B cell (primary cell): ENCODE results near the gene MRPS34. TPM values are rescaled to one million over a fixed set of nuclear protein-coding genes. Genes with fewer than 3 reads are reported as not detected.

Experiments used
- ATAC-seq: fragments of 200-7000 bp; cut with Tn5 transposase; one replicate; pipeline ENCODE4 v1.10.0; 2021; ENCODE audit warnings: low read depth, mild to moderate bottlenecking, moderate number of reproducible peaks, moderate library complexity
- CTCF ChIA-PET: fragments of 350-600 bp; sonication (Branson Sonifier 250); formaldehyde crosslinking; loops from one replicate; lab custom pipeline; 2021; ENCODE audit warnings: antibody characterized with exemption, inconsistent platforms; lab: Charles Lee
- POLR2A ChIA-PET: fragments of 350-600 bp; sonication (Branson Sonifier 250); formaldehyde crosslinking; loops from one replicate; lab custom pipeline; 2021; ENCODE audit warnings: antibody characterized with exemption; lab: Charles Lee
- DNase-seq: peaks from one replicate; pipeline ENCODE4 v3.0.0; 2013
- H2AFZ ChIP-seq: 2 replicates; pipeline ENCODE4 v1.6.1; 2012; ENCODE audit warnings: mild to moderate bottlenecking, low read depth, low read length; ENCODE audit not compliant: insufficient read depth, poor library complexity, severe bottlenecking
- H3K27ac ChIP-seq, 2 donors: 1 replicate in 1 of 2; 2 replicates in 1 of 2; pipeline ENCODE4 v1.5.1; 2012 to 2013; ENCODE audit warnings: low read length in 2 of 2, mild to moderate bottlenecking in 2 of 2, moderate library complexity in 1 of 2
- H3K27me3 ChIP-seq, 4 experiments: fragments of 200-600 bp in 1 of 4; sonication (generic) in 1 of 4; replicated peaks in 1 of 4; 1 replicate in 2 of 4; 2 replicates in 2 of 4; pipeline versions ENCODE4 v1.6.1 to v1.7.0; 2013 to 2016; ENCODE audit warnings: low read length in 3 of 4, mild to moderate bottlenecking in 2 of 4, mixed read lengths in 1 of 4, moderate library complexity in 1 of 4; ENCODE audit not compliant: insufficient read depth in 4 of 4, control insufficient read depth in 3 of 4; ENCODE audit errors: control extremely low read depth in 1 of 4
- H3K36me3 ChIP-seq, 2 experiments: replicated peaks in 1 of 2; 1 replicate in 1 of 2; 2 replicates in 1 of 2; pipeline versions ENCODE4 v1.6.1 to v1.7.1; 2013; ENCODE audit warnings: low read length in 1 of 2; ENCODE audit not compliant: insufficient read depth in 2 of 2, control insufficient read depth in 1 of 2; ENCODE audit errors: control extremely low read depth in 1 of 2, extremely low read depth in 1 of 2
- H3K4me1 ChIP-seq, 2 donors: fragments of 200-600 bp in 1 of 2; sonication (generic) in 1 of 2; 1 replicate in 1 of 2; 2 replicates in 1 of 2; pipeline versions ENCODE4 v1.5.1 to v1.6.1; 2013 to 2017; ENCODE audit warnings: low read length in 2 of 2; ENCODE audit not compliant: control insufficient read depth in 2 of 2, insufficient read depth in 2 of 2
- H3K4me2 ChIP-seq: replicated peaks from 2 replicates; pipeline ENCODE3; 2012; ENCODE audit warnings: mild to moderate bottlenecking, low read depth, low read length; ENCODE audit not compliant: poor library complexity, severe bottlenecking
- H3K4me3 ChIP-seq, 5 experiments: fragments of 200-600 bp in 1 of 5; sonication (generic) in 1 of 5; 1 replicate in 3 of 5; 2 replicates in 2 of 5; pipeline versions ENCODE4 v1.5.1 to v1.7.0; 2011 to 2016; ENCODE audit warnings: low read length in 4 of 5, mild to moderate bottlenecking in 4 of 5, low read depth in 2 of 5, control low read depth in 1 of 5, moderate library complexity in 1 of 5; ENCODE audit not compliant: insufficient read depth in 1 of 5; ENCODE audit errors: control extremely low read depth in 1 of 5, extremely low read depth in 1 of 5
- H3K79me2 ChIP-seq: fragments of 200-600 bp; sonication (generic); one replicate; pipeline ENCODE4 v1.6.0; 2016; ENCODE audit warnings: low read length; ENCODE audit not compliant: control insufficient read depth, insufficient read depth
- H3K9ac ChIP-seq: fragments of 200-600 bp; sonication (generic); 2 replicates; pipeline ENCODE4 v1.6.1; 2017; ENCODE audit warnings: mild to moderate bottlenecking, low read length, moderate library complexity
- H3K9me3 ChIP-seq, 3 donors: one replicate each; pipeline versions ENCODE4 v1.6.1 to v1.7.1; 2013; ENCODE audit warnings: low read length in 2 of 3; ENCODE audit not compliant: control insufficient read depth in 2 of 3, insufficient read depth in 1 of 3; ENCODE audit errors: control extremely low read depth in 1 of 3
- H4K20me1 ChIP-seq: 2 replicates; pipeline ENCODE4 v1.6.0; 2012; ENCODE audit warnings: mild to moderate bottlenecking, low read length; ENCODE audit not compliant: insufficient read depth, control insufficient read depth, poor library complexity, severe bottlenecking
- H3K27ac Mint-ChIP-seq: one replicate; pipeline ENCODE4 v1.8.0; 2021; ENCODE audit warnings: mixed read lengths
- H3K27me3 Mint-ChIP-seq: one replicate; pipeline ENCODE4 v1.8.0; 2021; ENCODE audit warnings: mixed read lengths
- H3K4me1 Mint-ChIP-seq: one replicate; pipeline ENCODE4 v1.8.0; 2021; ENCODE audit warnings: mixed read lengths
- H3K4me3 Mint-ChIP-seq: one replicate; pipeline ENCODE4 v1.8.0; 2021; ENCODE audit warnings: mixed read lengths
- H3K9me3 Mint-ChIP-seq: one replicate; pipeline ENCODE4 v1.8.0; 2022; ENCODE audit warnings: mixed read lengths; ENCODE audit not compliant: insufficient read depth
- EZH2 ChIP-seq: IDR thresholded peaks from 2 replicates; pipeline ENCODE4 v1.6.1; 2012; ENCODE audit warnings: borderline replicate concordance, low read depth, mild to moderate bottlenecking, moderate library complexity, low read length; ENCODE audit not compliant: insufficient read depth, poor library complexity, severe bottlenecking
- WGBS: methylation state at CpG from one replicate; pipeline ENCODE4 v1.1.5; 2013; ENCODE audit warnings: missing lambda C conversion rate; ENCODE audit not compliant: insufficient coverage; 5-methylcytosine and 5-hydroxymethylcytosine counted together
- intact Hi-C: fragments of 100-400 bp; cut with micrococcal nuclease; formaldehyde crosslinking; loops from one replicate; pipeline ENCODE4 v1.10.0; 2022
- polyA plus RNA-seq: library from polyadenylated mRNA; depleted of rRNA; stranded (reverse); fragments of >200 nt; gene quantifications from 2 replicates; pipeline ENCODE4 v1.2.3, GENCODE V29; 2012
- total RNA-seq, 2 donors: library from RNA; stranded (reverse); fragments of 120-200 nt in 1 of 2; gene quantifications; 1 replicate in 1 of 2; 2 replicates in 1 of 2; pipeline versions ENCODE4 v1.2.3 to v1.2.4, GENCODE V29; 2013 to 2022
- TF ChIP-seq, protein P1 (sequence below): fragments of 200-600 bp; IDR thresholded peaks from one replicate; pipeline ENCODE4 v1.8.0; 2022; ENCODE audit warnings: antibody characterized with exemption, mild to moderate bottlenecking

Gene MRPS34
- total and polyA plus RNA-seq, 2 donors (not counting 1 experiment from before 2014, with no cell fraction given): 44.6 to 55.2 TPM

DNA sequence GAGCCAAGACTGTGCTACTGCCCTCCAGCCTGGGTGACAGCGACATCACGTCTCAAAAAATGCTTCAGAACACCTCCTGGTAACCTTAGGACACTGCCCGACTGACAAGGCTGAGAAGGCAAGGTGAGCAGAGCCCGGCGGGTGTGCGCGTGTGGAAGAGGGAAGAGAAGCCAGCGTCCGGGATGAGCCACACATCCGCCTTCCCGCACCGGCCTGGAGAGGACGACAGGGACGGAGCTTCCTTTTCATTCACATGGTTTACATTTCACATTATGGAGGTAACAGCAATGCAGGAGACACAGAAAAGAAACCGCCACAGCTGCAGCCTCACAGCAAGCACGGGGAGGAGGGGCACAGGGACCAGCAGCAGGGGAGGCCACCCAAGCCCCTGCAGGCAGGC, 37.2 kb upstream of the MRPS34 start:
- Histone ChIP-seq H3K4me3 (no peak overlapping the region), H3K4me1 (no peaks in the 10 kb centered on the region), H4K20me1 (peaks cover 9% of the 10 kb centered on the region), H3K36me3 (peaks cover 3 to 36% of the 10 kb centered on the region in 2 experiments), H3K27ac (no peak overlapping the region), H3K79me2 (no peaks in the 10 kb centered on the region), H2AFZ (no peak overlapping the region), H3K27me3 (no peaks in the 10 kb centered on the region), H3K4me2 (no peak overlapping the region), H3K9ac (no peak overlapping the region), H3K9me3 (peaks cover 0 to 12% (median 0%) of the 10 kb centered on the region in 3 donors)
- TF ChIP-seq, protein P1, sequence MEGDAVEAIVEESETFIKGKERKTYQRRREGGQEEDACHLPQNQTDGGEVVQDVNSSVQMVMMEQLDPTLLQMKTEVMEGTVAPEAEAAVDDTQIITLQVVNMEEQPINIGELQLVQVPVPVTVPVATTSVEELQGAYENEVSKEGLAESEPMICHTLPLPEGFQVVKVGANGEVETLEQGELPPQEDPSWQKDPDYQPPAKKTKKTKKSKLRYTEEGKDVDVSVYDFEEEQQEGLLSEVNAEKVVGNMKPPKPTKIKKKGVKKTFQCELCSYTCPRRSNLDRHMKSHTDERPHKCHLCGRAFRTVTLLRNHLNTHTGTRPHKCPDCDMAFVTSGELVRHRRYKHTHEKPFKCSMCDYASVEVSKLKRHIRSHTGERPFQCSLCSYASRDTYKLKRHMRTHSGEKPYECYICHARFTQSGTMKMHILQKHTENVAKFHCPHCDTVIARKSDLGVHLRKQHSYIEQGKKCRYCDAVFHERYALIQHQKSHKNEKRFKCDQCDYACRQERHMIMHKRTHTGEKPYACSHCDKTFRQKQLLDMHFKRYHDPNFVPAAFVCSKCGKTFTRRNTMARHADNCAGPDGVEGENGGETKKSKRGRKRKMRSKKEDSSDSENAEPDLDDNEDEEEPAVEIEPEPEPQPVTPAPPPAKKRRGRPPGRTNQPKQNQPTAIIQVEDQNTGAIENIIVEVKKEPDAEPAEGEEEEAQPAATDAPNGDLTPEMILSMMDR: no peak
- no peak for TF ChIP-seq EZH2
- 97% methylated on average over 10 of the region's 16 CpGs for WGBS
- intact Hi-C loops: no loop called here
- no peaks in the 10 kb centered on the region for H3K27me3 Mint-ChIP-seq
- ChIA-PET POLR2A (no interaction called here), CTCF (no interaction called here)
- DNase-seq: no peak
- no peak for ATAC-seq
- H3K27ac Mint-ChIP-seq: no peak overlapping the region
- H3K4me3 Mint-ChIP-seq: no peak overlapping the region
- H3K9me3 Mint-ChIP-seq: no peaks in the 10 kb centered on the region
- no peaks in the 10 kb centered on the region for H3K4me1 Mint-ChIP-seq

DNA sequence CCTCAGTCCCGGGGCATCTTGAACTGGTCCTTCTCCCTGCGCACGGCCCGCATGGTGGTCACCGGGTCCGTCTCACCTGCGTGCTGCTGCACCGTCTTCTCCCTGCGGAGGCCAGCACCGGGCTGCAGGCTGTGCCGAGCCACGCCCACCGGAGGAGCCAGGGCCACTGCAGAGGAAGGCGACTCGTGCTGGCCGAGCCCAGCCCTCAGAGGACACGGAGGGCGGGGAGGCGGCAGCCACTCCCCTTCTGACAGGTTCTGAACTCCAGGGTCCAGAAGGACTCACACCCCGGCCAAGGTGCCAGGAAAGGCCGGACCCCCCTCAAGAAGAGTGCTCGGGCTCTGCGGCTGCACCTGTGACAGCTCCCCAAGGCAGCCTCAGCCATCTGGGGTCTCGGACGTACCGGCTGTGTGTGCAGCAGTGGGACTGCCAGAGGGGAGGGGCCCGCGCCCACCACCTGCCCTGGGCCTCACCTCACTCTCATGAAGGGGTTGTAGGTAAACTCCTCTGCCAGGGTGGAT, 36.4 kb upstream of the MRPS34 start:
- H3K27me3 ChIP-seq: no peaks in the 10 kb centered on the region
- H3K9ac ChIP-seq: no peak overlapping the region
- no peak overlapping the region for H2AFZ ChIP-seq
- ATAC-seq (no peak), DNase-seq (no peak)
- POLR2A ChIA-PET: no interaction called here
- Mint-ChIP-seq H3K9me3 (no peaks in the 10 kb centered on the region), H3K27ac (no peak overlapping the region), H3K27me3 (no peaks in the 10 kb centered on the region), H3K4me1 (no peaks in the 10 kb centered on the region), H3K4me3 (no peak overlapping the region)
- no peak overlapping the region for H3K4me3 ChIP-seq
- H3K4me1 ChIP-seq: no peaks in the 10 kb centered on the region
- no peak overlapping the region for H3K27ac ChIP-seq
- peaks cover 9% of the 10 kb centered on the region for H4K20me1 ChIP-seq
- 88% methylated on average over 23 of the region's 28 CpGs for WGBS
- H3K9me3 ChIP-seq: peaks cover 0 to 12% (median 0%) of the 10 kb centered on the region in 3 donors
- intact Hi-C loops: no loop called here
- TF ChIP-seq, protein P1: no peak
- H3K79me2 ChIP-seq: no peaks in the 10 kb centered on the region
- CTCF ChIA-PET: no interaction called here
- peaks cover 1 to 34% of the 10 kb centered on the region in 2 experiments for H3K36me3 ChIP-seq
- H3K4me2 ChIP-seq: no peak overlapping the region
